Fibroblast of lung (primary cell): Measurements from ENCODE around the gene FIBCD1. TPM values are rescaled to one million over a fixed set of nuclear protein-coding genes. Genes with fewer than 3 reads are reported as not detected.

ENCODE experiments used
- DNase-seq, 2 donors: peaks; one replicate each; pipeline versions ENCODE4 v3.0.0 to v3.0.0-alpha.2; 2010; ENCODE audit warnings: low read depth in 2 of 2
- H2AFZ ChIP-seq: 2 replicates; pipeline ENCODE4 v1.5.1; 2012; ENCODE audit warnings: low read length, control low read depth, inconsistent platforms
- H3K27ac ChIP-seq: 2 replicates; pipeline ENCODE4 v1.5.1; 2011; ENCODE audit warnings: low read length, control low read depth; ENCODE audit not compliant: insufficient read depth
- H3K27me3 ChIP-seq: 2 replicates; pipeline ENCODE4 v1.5.1; 2011; ENCODE audit warnings: mild to moderate bottlenecking, low read length; ENCODE audit not compliant: control insufficient read depth, insufficient read depth
- H3K36me3 ChIP-seq: 2 replicates; pipeline ENCODE4 v1.5.1; 2011; ENCODE audit warnings: low read length; ENCODE audit not compliant: control insufficient read depth, insufficient read depth
- H3K4me1 ChIP-seq: 2 replicates; pipeline ENCODE4 v1.5.1; 2011; ENCODE audit warnings: low read length; ENCODE audit not compliant: control insufficient read depth, insufficient read depth; ENCODE audit errors: extremely low read depth
- H3K4me2 ChIP-seq: 2 replicates; pipeline ENCODE4 v1.5.1; 2011; ENCODE audit warnings: low read length, control low read depth; ENCODE audit not compliant: insufficient read depth; ENCODE audit errors: extremely low read depth
- H3K4me3 ChIP-seq, 4 experiments: fragments of 200-600 bp in 1 of 4; sonication (generic) in 1 of 4; replicated peaks in 1 of 4; 2 replicates each; pipeline ENCODE4 v1.5.1; 2011 to 2016; ENCODE audit warnings: low read length in 4 of 4, low read depth in 3 of 4, mild to moderate bottlenecking in 3 of 4, control low read depth in 2 of 4, inconsistent platforms in 1 of 4, mixed read lengths in 1 of 4; ENCODE audit not compliant: insufficient read depth in 1 of 4; ENCODE audit errors: control extremely low read depth in 1 of 4
- H3K79me2 ChIP-seq: 2 replicates; pipeline ENCODE4 v1.5.1; 2012; ENCODE audit warnings: mild to moderate bottlenecking, low read length, inconsistent platforms; ENCODE audit not compliant: control insufficient read depth, insufficient read depth
- H3K9ac ChIP-seq: 2 replicates; pipeline ENCODE4 v1.5.1; 2011; ENCODE audit warnings: mild to moderate bottlenecking, low read length, control low read depth; ENCODE audit not compliant: insufficient read depth
- H3K9me3 ChIP-seq: 2 replicates; pipeline ENCODE4 v1.5.1; 2012; ENCODE audit warnings: low read depth, low read length; ENCODE audit not compliant: control insufficient read depth, insufficient read depth
- H4K20me1 ChIP-seq: 2 replicates; pipeline ENCODE4 v1.5.1; 2011; ENCODE audit warnings: low read length; ENCODE audit not compliant: control insufficient read depth, insufficient read depth; ENCODE audit errors: extremely low read depth
- CTCF ChIP-seq, 2 donors: IDR thresholded peaks in 1 of 2; conservative IDR thresholded peaks in 1 of 2; 1 replicate in 1 of 2; 2 replicates in 1 of 2; pipeline ENCODE4 v1.5.1; 2011 to 2012; ENCODE audit warnings: low read length in 2 of 2, control low read depth in 1 of 2, inconsistent platforms in 1 of 2, low read depth in 1 of 2, mild to moderate bottlenecking in 1 of 2
- EZH2 ChIP-seq: IDR thresholded peaks from 2 replicates; pipeline ENCODE4 v1.5.1; 2012; ENCODE audit warnings: low read length, control low read depth, mild to moderate bottlenecking; ENCODE audit errors: missing control alignments
- polyA plus RNA-seq, 2 donors: library from polyadenylated mRNA; depleted of rRNA in 1 of 2; stranded (reverse) in 1 of 2; unstranded in 1 of 2; fragments of >200 nt; gene quantifications; 2 replicates each; pipeline ENCODE4 v1.2.1, GENCODE V29; 2011 to 2012; ENCODE audit warnings: missing spikeins in 1 of 2
- total RNA-seq: library from RNA; depleted of rRNA; stranded (reverse); fragments of >200 nt; gene quantifications from 2 replicates; pipeline ENCODE4 v1.2.1, GENCODE V29; 2014

Gene FIBCD1
- total and polyA plus RNA-seq, 2 donors (not counting 1 experiment from before 2014, with no cell fraction given): 7.3 to 28.0 TPM

DNA sequence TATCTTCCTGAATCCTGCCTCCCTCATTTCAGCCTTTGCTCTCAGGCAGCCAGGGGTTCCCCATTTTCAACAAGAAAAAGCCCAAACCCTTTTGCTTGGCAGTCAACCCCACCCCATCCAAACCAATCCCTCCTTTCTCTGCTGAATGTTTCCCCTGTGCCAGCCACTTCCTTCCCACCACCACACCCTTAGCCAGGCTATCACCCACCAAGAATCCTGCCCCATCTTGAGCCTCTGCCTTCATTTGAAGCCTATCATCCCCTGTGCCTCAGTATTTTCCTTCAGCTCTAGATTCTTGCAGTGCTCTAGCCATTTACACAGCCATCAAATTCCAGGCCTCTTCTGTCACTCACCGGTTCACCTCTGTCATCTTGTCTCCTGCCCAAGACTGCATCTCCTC is 15.3 kb upstream of the FIBCD1 start:
- H3K4me3 ChIP-seq: no peak overlapping the region
- H4K20me1 ChIP-seq: no peaks in the 10 kb centered on the region
- no peaks in the 10 kb centered on the region for H3K36me3 ChIP-seq
- H3K9me3 ChIP-seq: no peaks in the 10 kb centered on the region
- no peak overlapping the region for H3K27ac ChIP-seq
- H3K4me1 ChIP-seq: no peaks in the 10 kb centered on the region
- H3K4me2 ChIP-seq: no peak overlapping the region
- H3K9ac ChIP-seq: no peak overlapping the region
- no peak for DNase-seq
- H3K27me3 ChIP-seq: peaks cover 18% of the 10 kb centered on the region
- H3K79me2 ChIP-seq: no peaks in the 10 kb centered on the region
- TF ChIP-seq EZH2 (no peak), CTCF (conservative IDR thresholded peaks at IDR 0.05 in 1 of 2, IDR thresholded peaks at IDR 0.05 in 1 of 2; ENCODE audit: low read depth in 1 of 2, low read length in 2 of 2) (no peak)
- H2AFZ ChIP-seq: no peak overlapping the region

- no peaks in the 10 kb centered on the region for H3K79me2 ChIP-seq
- H3K9me3 ChIP-seq: no peaks in the 10 kb centered on the region
- peaks cover 18% of the 10 kb centered on the region for H3K27me3 ChIP-seq
- no peaks in the 10 kb centered on the region for H3K4me1 ChIP-seq
- H3K36me3 ChIP-seq: no peaks in the 10 kb centered on the region
- TF ChIP-seq CTCF (conservative IDR thresholded peaks at IDR 0.05 in 1 of 2, IDR thresholded peaks at IDR 0.05 in 1 of 2; ENCODE audit: low read depth in 1 of 2, low read length in 2 of 2): no peak
- TF ChIP-seq EZH2: no peak
- no peak overlapping the region for H3K27ac ChIP-seq
- H2AFZ ChIP-seq: no peak overlapping the region
- no peak for DNase-seq
- no peak overlapping the region for H3K4me3 ChIP-seq
- no peaks in the 10 kb centered on the region for H4K20me1 ChIP-seq
- H3K9ac ChIP-seq: no peak overlapping the region
- no peak overlapping the region for H3K4me2 ChIP-seq
Measured at GRCh38 chr9:130952065-130952762, 13.2 kb upstream of the FIBCD1 start.

- no peaks in the 10 kb centered on the region for H3K9me3 ChIP-seq
- no peak overlapping the region for H3K4me2 ChIP-seq
- H3K4me3 ChIP-seq: no peak overlapping the region
- TF ChIP-seq EZH2: no peak
- no peak for TF ChIP-seq CTCF (conservative IDR thresholded peaks at IDR 0.05 in 1 of 2, IDR thresholded peaks at IDR 0.05 in 1 of 2; ENCODE audit: low read depth in 1 of 2, low read length in 2 of 2)
- no peaks in the 10 kb centered on the region for H3K4me1 ChIP-seq
- DNase-seq: no peak
- H3K36me3 ChIP-seq: no peaks in the 10 kb centered on the region
- no peaks in the 10 kb centered on the region for H4K20me1 ChIP-seq
- H3K27ac ChIP-seq: no peak overlapping the region
- no peak overlapping the region for H2AFZ ChIP-seq
- H3K27me3 ChIP-seq: peaks cover 16% of the 10 kb centered on the region
- no peaks in the 10 kb centered on the region for H3K79me2 ChIP-seq
- H3K9ac ChIP-seq: no peak overlapping the region
Measured at GRCh38 chr9:130950039-130950311, 10.9 kb upstream of the FIBCD1 start.
